ENCODE results near the gene AFF1.

AFF1 gene

DNA sequence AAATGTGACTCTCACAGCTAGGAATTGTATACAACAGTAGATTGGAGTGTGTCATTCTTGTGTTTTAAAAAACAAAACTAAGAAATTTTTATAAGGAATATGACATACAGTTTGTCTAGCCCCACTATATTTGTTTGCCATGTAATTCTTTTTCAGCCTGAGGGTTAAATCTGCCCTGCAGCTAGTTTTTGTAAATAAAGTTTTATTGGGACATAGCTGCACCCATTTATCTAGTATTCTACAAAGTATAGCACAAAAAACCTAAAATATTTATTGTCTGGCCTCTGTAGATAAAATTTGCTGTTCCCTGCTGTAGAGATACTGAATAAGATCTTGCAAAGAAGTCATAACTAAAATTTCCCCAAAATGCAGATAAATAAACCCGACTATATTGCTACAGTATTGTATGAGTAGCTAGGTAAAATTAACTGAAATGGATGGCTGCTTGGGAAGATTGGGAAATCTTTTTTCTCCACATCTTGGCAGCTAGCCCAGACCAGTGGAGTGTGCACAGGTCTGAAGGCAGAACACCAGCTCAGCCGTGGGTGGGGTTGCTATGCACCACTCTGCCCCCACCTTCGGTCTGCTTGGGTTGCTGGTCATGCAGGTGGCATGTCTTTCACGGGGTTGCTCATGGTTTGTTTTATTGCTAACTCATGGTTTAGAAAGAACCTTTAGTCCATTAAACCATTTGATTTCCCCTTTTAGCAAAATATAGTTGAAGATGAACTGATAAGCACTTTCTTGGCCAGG, 157.8 kb downstream of the AFF1 start:
- DNase-seq, result no peak

DNA sequence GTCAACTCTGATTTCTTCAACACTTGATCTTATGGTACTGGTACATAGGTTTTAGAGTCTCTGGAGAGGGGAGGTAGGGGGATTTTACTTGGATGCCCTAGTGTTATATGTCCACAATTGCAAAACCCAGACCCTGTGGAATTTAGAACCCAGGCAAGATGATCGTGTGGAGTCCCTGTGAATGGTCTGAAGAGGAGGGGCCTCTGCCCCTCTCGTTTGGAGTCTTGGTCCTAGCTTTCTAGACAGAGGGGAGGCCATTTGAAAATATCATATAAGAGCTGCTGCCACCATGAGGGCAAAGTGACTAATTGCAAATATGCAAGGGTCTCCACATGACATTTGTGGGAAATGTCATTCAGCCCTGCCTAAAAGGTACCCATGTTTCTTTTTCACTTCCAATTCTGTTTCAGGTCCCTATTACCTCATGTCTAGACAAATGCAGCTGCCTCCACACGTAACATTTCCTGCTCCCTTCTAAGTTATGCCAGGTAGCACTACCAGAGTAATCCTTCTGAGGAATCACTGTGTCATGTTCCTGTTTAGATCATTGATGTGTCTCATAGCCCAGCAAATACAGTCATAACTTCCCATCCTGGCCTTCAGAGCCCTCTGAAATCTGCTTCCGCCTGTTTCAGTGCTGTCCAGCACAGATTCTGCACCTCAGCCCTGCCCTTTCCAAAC, 158.8 kb downstream of the AFF1 start:
- DNase-seq, result peak; percentile 34

DNA sequence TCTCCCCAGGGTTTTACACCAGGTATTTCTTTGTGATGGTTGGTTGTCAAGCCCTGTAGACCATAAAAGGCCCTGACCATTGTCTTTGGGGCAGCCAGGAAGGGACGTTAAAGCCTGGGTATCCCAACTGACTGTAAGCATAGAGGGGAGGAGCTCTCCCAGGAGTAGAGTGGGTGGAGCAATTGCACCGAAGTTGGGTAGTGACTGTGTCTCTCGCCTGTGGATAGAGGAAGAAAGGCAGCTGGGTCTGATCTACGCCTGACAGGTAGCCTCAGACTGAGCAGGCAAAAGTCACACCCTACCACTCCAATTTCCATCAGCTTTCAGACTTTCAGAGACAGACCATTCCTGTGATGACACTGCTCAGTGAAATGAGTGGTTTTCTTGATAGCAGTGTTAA, 162.3 kb downstream of the AFF1 start:
- DNase-seq, result no peak

DNA sequence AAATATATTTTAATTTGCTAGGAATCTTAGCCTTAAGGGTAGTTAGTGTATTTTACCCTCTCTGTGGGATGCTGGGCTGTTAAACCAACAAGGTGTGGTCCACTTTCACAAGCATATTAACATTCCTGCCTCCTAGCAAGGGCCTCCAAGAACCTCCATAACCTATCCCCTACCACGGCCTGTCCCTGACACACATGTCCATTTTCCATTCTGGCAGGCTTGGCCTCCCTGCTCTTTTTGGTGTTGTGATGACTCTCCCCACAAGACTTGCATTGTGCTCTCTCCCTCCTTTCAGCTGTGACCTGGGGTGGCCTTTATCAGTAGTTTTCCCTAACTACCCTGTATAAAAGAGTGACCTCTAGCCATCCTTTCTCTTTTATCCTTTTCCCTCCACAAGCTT, 165.4 kb downstream of the AFF1 start:
- no peak for DNase-seq

DNA sequence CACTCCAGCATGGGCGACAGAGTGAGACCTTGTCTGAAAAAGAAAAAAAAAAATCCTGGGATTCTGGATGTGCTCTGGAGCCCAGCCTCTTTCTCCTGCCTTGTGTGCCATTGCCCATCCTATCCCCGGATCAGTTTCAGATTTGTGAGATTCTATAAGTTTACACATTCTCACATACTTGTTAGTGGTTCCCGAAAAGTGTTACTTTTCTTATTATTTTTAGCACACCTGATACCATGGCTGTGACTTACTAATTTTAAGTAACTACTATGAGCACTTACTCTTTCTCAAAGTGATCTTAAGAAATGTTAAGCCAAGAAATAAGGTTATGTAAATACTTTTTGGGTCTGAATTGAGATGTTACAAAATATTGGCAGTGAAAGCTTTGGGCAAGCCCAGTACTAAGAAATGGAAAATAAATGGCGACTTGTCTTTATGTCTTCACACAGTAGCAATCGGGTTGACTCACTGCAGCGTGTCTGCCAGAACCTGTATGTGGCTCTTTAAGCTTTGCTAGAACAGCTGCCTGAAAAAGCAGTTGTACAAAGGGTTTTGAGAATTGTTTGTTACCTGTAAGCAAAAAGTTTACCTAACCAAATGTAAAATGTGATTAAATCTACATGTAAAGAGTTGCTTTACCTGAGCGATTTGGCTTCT, 166.9 kb downstream of the AFF1 start:
- no peak for DNase-seq

DNA sequence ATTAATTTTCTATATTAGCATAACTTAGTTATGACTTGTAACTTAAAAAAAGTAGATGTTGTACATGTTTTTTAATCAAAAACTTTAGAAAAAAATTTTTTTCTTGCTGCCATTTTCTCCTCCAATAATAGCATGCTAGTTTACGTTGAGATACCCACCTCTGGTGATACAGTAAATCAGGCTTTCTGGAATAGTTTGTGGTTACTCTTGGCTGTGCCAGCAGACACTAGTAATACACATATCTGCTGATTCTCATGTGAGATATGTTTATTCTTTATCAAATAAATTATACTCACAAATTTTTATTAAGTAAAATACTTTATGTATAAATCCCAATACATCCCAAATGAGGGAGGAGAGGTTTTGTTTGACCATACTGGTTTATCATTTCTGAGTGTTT, 168.3 kb downstream of the AFF1 start:
- no peak for DNase-seq

DNA sequence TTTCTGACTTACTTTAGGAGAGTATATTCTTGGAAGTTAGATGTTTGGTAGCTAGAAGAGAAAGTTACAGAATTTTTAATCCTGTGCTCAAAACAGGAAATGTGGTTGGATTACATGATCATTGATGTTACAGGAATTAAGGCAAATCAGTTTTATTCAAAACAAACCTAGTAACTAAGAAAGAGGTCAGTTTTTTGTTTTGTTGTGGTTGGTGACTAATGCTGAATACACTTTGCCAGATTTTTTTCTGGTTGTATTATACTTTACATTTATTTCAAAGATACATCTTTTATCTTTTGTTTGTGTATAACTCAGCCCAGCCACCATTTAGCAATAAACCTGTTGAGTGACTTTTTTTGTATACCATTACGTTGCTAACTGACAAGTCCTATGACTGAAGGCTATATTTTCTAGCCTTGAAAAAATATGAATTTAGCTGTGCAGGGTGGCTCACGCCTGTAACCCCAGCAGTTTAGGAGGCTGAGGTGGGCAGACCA, 168.9 kb downstream of the AFF1 start:
- DNase-seq, result peak; percentile 9

DNA sequence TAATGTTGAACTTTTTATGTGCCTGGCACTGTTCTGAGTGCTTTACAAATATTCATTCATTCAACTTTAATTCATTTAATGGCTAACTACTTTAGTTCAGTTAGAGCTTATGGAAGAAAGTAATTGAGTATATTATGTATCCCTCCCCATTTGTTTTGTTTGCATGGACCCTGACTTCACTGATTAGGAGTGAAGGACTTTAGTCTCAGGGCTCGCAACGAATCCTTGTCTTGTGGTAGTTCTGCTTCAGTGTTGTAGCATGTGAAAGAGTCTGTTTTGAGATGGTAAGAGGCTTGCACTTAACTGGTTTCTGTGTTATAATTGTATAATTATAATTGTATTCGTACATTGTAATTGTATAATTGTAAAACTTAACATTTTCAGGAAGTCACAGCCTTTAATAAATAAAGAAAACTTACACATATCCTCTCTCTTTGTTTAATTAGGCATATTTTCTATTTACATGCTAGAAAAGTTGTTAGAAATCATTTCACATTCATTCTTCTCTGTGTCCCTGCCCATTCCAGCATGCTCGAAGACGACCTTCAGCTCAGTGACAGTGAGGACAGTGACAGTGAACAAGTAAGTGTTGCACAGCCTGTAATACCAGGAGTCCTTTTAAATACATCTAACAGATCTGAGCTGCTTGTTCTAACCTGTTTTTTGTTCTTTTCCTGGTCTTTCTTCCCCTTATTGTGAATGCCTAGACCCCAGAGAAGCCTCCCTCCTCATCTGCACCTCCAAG, 170.5 kb downstream of the AFF1 start:
- no peak for DNase-seq

DNA sequence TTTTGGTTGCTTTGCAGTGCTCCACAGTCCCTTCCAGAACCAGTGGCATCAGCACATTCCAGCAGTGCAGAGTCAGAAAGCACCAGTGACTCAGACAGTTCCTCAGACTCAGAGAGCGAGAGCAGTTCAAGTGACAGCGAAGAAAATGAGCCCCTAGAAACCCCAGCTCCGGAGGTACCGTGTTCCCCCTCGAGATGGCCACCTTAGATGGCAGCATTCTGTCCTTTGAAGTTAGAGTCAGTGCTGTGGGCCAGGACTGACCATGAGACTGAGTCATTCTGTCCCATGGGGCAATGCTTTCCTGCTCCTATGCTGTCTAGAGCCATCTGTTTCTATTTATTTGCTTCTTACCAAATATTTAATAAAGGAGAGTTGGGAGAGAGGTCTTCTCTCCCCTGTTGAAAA, 173.3 kb downstream of the AFF1 start:
- no peak for DNase-seq

DNA sequence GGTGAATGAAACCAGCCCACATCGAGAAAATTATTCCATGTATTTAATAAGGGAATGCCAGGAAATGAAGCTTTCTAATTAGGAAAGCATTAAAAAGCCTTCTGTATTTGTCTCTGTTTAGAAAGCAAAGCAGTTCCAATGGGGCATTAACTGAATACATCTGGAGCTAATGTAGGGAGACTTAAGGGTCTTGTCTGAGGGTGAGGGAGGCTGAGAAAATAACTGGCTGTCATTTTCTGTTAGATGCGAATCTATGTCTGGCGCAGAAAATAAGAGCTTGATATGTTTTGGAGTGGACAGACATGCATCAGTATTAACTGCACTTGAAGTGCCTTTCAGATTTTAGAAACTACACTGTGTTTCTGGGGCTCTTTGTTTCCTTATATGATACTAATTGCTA, 174.3 kb downstream of the AFF1 start:
- no peak for DNase-seq

DNA sequence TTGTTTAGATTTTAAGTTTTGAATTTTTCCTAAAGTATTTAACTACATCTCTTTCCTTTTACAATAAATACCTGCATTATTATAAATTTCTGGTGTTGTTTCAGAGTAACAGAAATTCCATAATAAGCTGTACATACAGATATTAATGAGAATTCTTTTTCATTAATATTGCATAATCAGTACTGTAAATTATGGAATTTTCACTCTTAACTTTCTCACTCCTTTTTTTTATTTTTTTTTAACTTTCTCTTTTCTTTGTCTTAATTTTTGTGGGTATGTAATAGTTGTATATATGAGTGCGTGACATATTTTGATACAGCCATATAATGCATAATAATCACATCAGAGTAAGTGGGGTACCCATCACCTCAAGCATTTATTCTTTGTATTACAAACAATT, 175.1 kb downstream of the AFF1 start:
- no peak for DNase-seq

DNA sequence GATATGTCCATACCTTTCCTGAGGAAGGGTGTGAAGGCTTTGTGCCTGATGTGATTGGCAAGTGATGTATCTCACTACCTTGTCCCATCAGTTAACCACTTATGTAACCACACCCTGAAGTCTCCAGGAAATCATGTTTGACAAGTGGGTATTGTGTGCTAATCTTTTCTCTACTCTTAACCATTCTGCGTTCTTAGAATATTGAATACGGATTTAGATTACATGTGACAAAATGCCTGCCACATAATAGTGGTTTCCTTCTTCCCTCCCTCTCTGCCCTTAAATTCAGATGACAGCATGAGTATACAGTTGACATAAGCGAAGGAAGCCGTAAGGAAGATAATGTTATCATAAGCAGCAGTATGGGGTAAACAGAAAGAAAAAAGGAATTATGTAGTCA, 177.3 kb downstream of the AFF1 start:
- DNase-seq, result no peak

DNA sequence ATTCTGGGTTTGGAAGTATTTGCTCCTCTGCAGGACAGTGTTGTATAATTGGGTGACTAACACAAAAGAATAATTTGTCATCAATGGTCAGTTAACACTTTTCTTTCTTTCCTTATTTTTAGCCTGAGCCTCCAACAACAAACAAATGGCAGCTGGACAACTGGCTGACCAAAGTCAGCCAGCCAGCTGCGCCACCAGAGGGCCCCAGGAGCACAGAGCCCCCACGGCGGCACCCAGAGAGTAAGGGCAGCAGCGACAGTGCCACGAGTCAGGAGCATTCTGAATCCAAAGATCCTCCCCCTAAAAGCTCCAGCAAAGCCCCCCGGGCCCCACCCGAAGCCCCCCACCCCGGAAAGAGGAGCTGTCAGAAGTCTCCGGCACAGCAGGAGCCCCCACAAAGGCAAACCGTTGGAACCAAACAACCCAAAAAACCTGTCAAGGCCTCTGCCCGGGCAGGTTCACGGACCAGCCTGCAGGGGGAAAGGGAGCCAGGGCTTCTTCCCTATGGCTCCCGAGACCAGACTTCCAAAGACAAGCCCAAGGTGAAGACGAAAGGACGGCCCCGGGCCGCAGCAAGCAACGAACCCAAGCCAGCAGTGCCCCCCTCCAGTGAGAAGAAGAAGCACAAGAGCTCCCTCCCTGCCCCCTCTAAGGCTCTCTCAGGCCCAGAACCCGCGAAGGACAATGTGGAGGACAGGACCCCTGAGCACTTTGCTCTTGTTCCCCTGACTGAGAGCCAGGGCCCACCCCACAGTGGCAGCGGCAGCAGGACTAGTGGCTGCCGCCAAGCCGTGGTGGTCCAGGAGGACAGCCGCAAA, 179.6 kb downstream of the AFF1 start:
- no peak for DNase-seq

DNA sequence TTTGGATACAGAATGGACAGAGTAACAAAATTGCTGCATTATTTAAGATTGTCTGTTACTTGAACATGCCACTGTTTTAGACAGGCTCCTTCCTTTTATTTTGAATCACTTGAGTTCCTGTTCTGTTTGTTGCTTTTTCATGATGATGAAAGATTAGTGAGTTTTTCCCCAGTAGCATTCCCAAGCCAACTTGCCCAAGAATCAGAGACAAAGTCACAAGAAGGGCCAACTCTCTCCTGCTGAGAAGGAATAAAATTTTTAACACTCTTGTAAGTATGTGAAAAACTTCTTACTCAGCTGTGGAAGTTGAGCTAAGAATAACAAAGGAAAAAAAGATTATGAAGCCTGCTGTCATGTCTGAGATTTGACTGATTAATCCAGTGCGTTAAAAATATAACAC, 181.4 kb downstream of the AFF1 start:
- no peak for DNase-seq

DNA sequence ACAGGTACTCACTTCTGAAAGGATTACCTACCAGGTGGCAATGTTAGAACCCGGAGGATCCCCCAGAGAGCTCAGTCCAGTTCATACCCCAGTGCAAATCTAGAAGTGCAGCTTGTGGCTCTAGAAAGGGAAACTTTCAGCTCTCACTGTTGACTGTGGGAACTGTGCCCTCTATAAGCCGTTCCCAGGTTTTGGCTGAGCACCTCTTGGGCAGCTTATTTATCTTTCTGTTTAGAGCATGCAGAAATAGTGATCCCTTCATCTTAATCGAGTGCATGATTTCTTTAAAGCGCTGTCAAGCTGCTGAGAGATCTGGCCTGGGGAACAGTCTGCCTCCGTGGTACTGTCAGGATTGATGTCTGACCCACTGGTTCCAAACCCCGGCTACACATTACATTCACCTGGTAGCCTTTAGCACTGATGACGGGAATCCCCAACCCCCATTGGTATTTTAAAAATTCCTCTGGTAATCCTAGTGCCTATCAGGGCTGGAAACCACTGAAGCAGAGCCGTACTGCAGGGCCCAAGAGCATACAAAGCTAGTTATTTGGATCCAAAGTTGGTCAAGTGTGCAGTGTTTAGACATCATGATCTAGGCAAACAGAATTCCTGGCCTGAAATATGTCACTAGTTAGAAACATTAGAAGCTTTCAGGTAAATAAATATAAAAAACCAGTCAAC, 182.4 kb downstream of the AFF1 start:
- no peak for DNase-seq

DNA sequence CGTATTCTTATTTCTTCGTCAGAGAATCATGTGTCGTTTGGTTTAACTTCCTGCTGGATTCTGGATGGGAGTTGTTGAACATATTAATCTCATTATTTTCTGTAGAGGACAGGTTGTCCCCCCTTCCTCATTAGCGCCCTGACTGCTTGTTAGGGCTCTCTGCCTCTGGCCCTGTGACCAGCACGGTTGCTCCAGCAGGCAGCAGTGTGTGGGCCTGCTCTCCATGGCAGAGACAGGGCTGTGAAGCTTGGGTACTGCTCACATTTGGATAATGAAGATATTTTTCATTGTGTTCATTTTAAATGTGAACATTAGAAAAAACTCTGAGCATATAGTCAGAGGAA, 182.9 kb downstream of the AFF1 start:
- no peak for DNase-seq

DNA sequence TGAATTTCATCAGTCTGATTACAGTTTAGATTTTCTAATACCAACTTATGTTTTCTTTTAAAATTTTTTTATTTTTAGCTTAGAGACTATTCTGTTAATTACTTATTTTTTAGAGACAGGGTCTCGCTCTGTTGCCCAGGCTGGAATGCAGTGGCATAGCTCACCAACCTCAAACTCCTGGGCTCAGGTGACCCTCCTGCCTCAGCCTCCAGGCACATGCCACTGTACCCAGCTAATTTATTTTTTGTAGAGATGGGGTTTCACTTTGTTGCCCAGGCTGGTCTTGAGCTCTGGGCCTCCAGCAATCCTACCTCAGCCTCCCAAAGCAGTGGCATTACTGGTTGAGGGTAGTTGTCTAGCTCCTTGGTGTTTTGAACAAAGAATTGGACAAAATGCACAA, 183.6 kb downstream of the AFF1 start:
- no peak for DNase-seq

DNA sequence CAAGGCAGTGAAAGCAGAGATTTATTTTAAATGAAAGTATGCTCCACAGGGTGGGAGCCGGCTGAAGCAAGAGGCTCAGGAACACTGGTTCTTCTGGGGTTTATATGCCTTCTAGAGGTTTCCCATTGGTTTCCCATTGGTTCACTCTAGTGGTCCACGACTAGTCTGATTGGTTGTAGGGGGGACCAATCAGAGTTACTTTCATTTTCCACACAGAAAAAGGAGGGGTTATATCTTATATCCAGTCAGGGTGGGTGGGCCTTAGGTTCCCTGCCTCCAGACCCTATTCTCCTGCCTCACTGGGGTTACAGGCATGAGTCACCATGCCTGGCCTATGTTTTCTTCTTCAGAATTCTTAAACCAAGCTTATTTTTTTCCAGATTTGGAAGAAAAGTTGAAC, 184.0 kb downstream of the AFF1 start:
- no peak for DNase-seq

DNA sequence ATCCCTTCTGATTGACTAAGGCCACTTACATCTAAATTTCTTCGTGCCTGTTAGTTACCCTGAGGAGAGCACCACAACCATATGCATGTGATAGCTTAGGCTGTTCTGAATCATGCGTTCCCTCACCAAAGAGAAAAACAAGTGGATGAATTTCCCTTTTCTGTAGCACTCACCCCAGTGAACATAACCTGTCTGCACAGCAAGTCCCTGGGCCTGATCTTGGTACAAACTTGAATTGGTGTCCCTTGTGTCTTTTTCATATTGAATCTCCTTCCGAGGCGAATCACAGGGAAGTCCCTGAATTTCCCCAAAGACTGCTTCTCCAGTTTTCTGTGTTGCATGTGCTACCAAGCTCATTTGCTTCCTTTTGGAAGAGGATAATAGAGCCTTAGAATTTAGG, 185.2 kb downstream of the AFF1 start:
- DNase-seq, result no peak

DNA sequence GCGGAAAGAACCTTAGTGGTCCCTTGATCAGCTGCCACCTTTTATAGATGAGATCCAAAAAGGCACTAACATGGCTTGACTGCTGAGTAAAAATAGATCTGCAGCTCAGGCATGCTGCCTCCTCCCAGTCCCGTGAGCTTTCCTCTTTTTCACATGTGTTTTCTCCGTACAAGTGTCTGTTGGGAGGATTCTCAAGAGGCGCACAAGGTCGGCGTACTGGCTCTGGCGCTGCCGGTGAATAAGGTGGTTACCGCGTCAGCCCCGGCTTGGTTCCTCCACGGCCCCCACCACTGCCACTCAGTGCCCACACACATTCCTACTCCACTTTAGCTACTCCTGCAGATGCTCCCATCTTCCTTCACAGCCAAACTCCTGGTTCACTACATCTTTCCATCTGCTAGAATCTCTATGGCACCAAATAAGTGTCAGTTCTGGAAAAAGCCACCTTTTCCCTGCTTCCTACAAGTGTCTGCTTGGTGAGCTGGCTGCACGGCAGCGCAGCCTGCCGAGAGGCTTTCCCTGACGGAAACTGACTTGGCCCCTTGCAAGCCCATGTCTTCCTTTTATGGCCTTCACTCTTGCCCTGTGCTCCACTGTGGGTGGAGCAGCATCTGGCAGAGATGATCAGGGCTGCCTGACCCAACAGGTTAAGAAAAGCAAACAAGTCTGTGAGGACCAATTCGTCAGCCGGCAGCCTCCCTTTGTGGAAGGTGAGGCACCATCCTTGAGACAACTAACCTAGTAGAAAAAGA, 185.8 kb downstream of the AFF1 start:
- DNase-seq, result no peak

DNA sequence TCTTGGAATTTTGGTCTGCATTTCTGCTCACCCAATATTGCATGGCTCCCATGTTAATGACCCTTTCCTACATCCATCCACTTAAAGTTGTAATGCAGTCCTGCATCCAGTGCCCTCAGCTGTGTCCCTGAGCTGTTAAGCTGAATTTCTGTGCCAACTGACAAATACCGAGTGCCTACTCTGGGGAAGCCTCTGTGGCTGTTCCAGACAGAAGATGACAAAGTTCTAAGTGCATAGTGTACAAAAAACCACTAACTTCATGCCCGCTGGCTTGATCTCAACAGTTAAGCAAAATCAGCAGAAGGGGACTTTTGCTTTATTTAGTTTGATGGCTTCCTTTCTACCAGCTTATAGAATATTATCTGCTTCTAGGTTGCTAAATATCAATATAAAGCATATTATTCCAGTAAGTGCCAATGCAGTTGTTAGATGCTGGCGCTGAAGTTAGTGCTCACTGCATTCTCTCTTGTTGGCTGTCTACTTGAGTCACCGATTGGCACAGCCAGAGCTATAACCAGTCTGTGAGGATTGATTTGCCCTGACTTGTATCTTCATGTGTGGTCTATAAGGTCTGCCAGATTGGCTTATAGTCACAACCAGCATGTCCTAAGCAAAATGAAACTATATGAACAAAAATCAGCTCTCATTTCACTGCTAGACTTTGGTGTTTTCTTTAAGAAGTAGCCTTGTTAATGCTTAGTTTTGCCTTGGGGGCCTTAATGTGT, 186.7 kb downstream of the AFF1 start:
- no peak for DNase-seq
